Measurements from ENCODE around the gene FAM83E. TPM values are rescaled to one million over a fixed set of nuclear protein-coding genes. Genes with fewer than 3 reads are reported as not detected.
A peak's percentile ranks its signal among the peaks of the same experiment; 100 is the strongest.

FAM83E gene
- total RNA-seq, 1 experiment from 2014 or later = 8.8 TPM

- no peak for TF ChIP-seq OVOL2 (CRISPR knock-in tag; IDR thresholded peaks at IDR 0.05; ENCODE audit: borderline replicate concordance)
- TF ChIP-seq PRRX2 (CRISPR knock-in tag; IDR thresholded peaks at IDR 0.05) = no peak
- TF ChIP-seq TP53 (CRISPR knock-in tag; IDR thresholded peaks at IDR 0.05) = no peak
- TF ChIP-seq, protein P1, sequence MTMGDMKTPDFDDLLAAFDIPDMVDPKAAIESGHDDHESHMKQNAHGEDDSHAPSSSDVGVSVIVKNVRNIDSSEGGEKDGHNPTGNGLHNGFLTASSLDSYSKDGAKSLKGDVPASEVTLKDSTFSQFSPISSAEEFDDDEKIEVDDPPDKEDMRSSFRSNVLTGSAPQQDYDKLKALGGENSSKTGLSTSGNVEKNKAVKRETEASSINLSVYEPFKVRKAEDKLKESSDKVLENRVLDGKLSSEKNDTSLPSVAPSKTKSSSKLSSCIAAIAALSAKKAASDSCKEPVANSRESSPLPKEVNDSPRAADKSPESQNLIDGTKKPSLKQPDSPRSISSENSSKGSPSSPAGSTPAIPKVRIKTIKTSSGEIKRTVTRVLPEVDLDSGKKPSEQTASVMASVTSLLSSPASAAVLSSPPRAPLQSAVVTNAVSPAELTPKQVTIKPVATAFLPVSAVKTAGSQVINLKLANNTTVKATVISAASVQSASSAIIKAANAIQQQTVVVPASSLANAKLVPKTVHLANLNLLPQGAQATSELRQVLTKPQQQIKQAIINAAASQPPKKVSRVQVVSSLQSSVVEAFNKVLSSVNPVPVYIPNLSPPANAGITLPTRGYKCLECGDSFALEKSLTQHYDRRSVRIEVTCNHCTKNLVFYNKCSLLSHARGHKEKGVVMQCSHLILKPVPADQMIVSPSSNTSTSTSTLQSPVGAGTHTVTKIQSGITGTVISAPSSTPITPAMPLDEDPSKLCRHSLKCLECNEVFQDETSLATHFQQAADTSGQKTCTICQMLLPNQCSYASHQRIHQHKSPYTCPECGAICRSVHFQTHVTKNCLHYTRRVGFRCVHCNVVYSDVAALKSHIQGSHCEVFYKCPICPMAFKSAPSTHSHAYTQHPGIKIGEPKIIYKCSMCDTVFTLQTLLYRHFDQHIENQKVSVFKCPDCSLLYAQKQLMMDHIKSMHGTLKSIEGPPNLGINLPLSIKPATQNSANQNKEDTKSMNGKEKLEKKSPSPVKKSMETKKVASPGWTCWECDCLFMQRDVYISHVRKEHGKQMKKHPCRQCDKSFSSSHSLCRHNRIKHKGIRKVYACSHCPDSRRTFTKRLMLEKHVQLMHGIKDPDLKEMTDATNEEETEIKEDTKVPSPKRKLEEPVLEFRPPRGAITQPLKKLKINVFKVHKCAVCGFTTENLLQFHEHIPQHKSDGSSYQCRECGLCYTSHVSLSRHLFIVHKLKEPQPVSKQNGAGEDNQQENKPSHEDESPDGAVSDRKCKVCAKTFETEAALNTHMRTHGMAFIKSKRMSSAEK (CRISPR knock-in tag; IDR thresholded peaks at IDR 0.05; ENCODE audit: borderline replicate concordance) = no peak
- peak; percentile 72 for TF ChIP-seq CTCF (IDR thresholded peaks at IDR 0.05)
- peak; percentile 67; the same call in 1 of the 2 replicates for TF ChIP-seq FOXP1 (CRISPR knock-in tag; IDR thresholded peaks at IDR 0.05; ENCODE audit: borderline replicate concordance)
- TF ChIP-seq ZNF317 (CRISPR knock-in tag; IDR thresholded peaks at IDR 0.05; ENCODE audit: borderline replicate concordance, low read depth) = no peak
- no peak for TF ChIP-seq GRHL2 (CRISPR knock-in tag; IDR thresholded peaks at IDR 0.05; ENCODE audit: insufficient replicate concordance, severe bottlenecking)
- TF ChIP-seq NFE2L1 (CRISPR knock-in tag; IDR thresholded peaks at IDR 0.05) = no peak
- TF ChIP-seq ATF6 (CRISPR knock-in tag; IDR thresholded peaks at IDR 0.05) = no peak
- 0 out of 2 replicates have a peak, but pooled peaks have one; percentile 4 for TF ChIP-seq USF2 (CRISPR knock-in tag; IDR thresholded peaks at IDR 0.05)
- TF ChIP-seq, protein P2, sequence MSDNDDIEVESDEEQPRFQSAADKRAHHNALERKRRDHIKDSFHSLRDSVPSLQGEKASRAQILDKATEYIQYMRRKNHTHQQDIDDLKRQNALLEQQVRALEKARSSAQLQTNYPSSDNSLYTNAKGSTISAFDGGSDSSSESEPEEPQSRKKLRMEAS (CRISPR knock-in tag; IDR thresholded peaks at IDR 0.05) = peak; percentile 80
- TF ChIP-seq ZNF138 (CRISPR knock-in tag; conservative IDR thresholded peaks at IDR 0.05) = no peak
- no peak for TF ChIP-seq GTF2I (CRISPR knock-in tag; conservative IDR thresholded peaks at IDR 0.05)
- no peak for TF ChIP-seq RELA (CRISPR knock-in tag; IDR thresholded peaks at IDR 0.05; ENCODE audit: borderline replicate concordance)
- TF ChIP-seq ZNF232 (CRISPR knock-in tag; IDR thresholded peaks at IDR 0.05) = 0 out of 2 replicates have a peak, but pooled peaks have one; percentile 48
- TF ChIP-seq ZBTB21 (CRISPR knock-in tag; IDR thresholded peaks at IDR 0.05; ENCODE audit: borderline replicate concordance) = no peak
- TF ChIP-seq SMAD4 (CRISPR knock-in tag; IDR thresholded peaks at IDR 0.05) = no peak
- no peak for TF ChIP-seq IRF2 (CRISPR knock-in tag; IDR thresholded peaks at IDR 0.05; ENCODE audit: borderline replicate concordance, low read depth)
- TF ChIP-seq JAZF1 (CRISPR knock-in tag; IDR thresholded peaks at IDR 0.05) = no peak
- no peak for TF ChIP-seq ZNF425 (CRISPR knock-in tag; conservative IDR thresholded peaks at IDR 0.05)
- 0 out of 2 replicates have a peak, but pooled peaks have one; percentile 24 for TF ChIP-seq ZNF416 (CRISPR knock-in tag; IDR thresholded peaks at IDR 0.05)
- TF ChIP-seq CBFB (CRISPR knock-in tag; IDR thresholded peaks at IDR 0.05; ENCODE audit: low read depth) = no peak
- TF ChIP-seq NR2C2 (CRISPR knock-in tag; IDR thresholded peaks at IDR 0.05) = no peak
- no peak for TF ChIP-seq SMAD3 (CRISPR knock-in tag; IDR thresholded peaks at IDR 0.05; ENCODE audit: borderline replicate concordance)
- TF ChIP-seq CREB1 (CRISPR knock-in tag; IDR thresholded peaks at IDR 0.05) = no peak
- no peak for TF ChIP-seq ETV6 (CRISPR knock-in tag; IDR thresholded peaks at IDR 0.05)
Observed at GRCh38 chr19:48646001-48646721, 31.3 kb upstream of the FAM83E start, which contains the start of gene CA11 (continued).
